ENCODE measurements around the gene DISP3. TPM values are rescaled to one million over a fixed set of nuclear protein-coding genes. Genes with fewer than 3 reads are reported as not detected.

The DISP3 gene
- total RNA-seq, 1 donor from 2014 or later, result 179 TPM

DNA sequence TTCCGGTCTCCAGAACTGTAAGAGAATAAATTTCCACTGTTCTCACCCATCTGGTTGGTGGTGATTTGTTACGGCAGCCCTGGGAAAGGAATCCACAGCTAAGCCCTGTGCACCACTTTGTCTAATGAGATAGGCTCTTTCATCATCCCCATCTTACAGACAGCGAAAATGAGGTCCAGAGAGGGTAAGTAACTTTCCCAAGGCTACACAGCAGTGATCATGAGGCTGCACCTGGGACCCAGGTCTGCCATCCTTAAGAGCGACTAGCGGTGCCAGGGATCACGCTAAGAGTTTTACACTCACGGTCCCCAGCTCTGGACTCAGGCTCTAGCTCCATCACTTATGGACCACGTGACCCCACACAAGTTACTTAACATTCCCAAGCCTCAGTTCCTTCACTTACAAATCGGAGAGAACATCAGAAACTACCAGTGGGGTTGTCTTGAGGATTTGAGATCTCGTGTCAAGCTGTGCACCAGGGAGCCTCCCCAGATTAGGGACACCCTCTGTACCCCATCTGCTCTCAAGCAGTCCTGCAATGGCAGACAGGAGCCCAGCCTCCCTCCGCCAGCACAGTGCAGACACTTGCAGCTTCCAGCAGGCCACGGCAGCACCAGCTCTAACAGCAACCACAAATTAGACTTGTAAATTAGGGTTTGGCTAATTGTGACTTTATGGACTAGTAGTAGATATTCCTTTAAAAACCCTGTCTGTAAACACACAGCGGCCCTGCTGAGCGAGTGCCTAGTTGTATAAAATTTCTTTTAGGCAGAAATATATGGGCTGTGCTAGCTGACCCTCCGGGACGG lies 87.3 kb downstream of the DISP3 start:
- Mint-ChIP-seq H3K9me3 (ENCODE audit: unreplicated experiment) (peaks cover 15% of the 10 kb centered on the region), H3K4me3 (ENCODE audit: unreplicated experiment) (no peak overlapping the region), H3K4me1 (ENCODE audit: low read depth, unreplicated experiment) (peaks cover 20% of the 10 kb centered on the region), H3K27me3 (ENCODE audit: unreplicated experiment) (peaks cover 13% of the 10 kb centered on the region), H3K36me3 (ENCODE audit: unreplicated experiment) (no peaks in the 10 kb centered on the region), H3K27ac (ENCODE audit: unreplicated experiment) (no peak overlapping the region)
- TF ChIP-seq, protein P1, sequence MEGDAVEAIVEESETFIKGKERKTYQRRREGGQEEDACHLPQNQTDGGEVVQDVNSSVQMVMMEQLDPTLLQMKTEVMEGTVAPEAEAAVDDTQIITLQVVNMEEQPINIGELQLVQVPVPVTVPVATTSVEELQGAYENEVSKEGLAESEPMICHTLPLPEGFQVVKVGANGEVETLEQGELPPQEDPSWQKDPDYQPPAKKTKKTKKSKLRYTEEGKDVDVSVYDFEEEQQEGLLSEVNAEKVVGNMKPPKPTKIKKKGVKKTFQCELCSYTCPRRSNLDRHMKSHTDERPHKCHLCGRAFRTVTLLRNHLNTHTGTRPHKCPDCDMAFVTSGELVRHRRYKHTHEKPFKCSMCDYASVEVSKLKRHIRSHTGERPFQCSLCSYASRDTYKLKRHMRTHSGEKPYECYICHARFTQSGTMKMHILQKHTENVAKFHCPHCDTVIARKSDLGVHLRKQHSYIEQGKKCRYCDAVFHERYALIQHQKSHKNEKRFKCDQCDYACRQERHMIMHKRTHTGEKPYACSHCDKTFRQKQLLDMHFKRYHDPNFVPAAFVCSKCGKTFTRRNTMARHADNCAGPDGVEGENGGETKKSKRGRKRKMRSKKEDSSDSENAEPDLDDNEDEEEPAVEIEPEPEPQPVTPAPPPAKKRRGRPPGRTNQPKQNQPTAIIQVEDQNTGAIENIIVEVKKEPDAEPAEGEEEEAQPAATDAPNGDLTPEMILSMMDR (IDR thresholded peaks at IDR 0.05; ENCODE audit: partially characterized antibody, unreplicated experiment), result no peak
- DNase-seq, result no peak

DNA sequence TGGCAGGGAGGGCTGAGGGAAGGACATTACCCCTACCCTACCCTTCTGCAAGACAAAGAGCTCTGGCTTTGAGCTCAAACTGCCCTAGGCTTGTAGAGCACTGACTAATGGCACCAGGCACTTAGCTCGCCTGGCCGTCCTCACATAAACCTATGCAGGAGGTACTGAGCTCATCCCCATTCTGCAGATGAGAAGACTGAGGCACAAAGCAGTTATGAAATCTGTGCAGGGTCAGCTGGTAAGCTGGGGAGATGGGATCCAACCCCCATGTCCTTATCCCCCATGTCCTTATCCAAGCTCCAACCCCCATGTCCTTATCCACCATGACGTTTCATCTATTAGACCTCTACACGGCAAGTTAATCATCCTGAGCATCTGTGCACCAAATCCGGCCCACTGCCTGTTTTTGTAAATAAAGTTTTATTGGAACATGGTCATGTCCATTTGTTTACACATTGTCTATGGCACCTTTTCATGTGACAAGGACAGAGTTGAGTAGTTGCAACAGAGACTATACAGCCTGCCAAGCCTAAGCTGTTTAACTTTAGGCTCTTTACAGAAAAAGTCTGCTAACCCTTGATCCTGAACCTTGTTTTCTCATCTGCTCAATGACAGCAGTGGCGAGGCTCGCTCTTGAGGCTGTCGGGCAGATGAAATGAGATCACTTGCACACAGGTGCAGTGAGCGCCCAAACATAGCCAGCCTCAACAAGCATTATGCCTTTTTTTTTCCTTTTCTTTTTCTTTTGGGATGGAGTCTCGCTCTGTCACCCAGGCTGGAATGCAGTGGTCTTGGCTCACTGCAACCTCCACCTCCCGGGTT lies 88.5 kb downstream of the DISP3 start:
- H3K27me3 Mint-ChIP-seq (ENCODE audit: unreplicated experiment), result peaks cover 8% of the 10 kb centered on the region
- no peak overlapping the region for H3K27ac Mint-ChIP-seq (ENCODE audit: unreplicated experiment)
- H3K9me3 Mint-ChIP-seq (ENCODE audit: unreplicated experiment), result peaks cover 13% of the 10 kb centered on the region
- TF ChIP-seq, protein P1 (IDR thresholded peaks at IDR 0.05; ENCODE audit: partially characterized antibody, unreplicated experiment), result no peak
- H3K4me1 Mint-ChIP-seq (ENCODE audit: low read depth, unreplicated experiment), result peaks cover 25% of the 10 kb centered on the region
- no peak overlapping the region for H3K4me3 Mint-ChIP-seq (ENCODE audit: unreplicated experiment)
- H3K36me3 Mint-ChIP-seq (ENCODE audit: unreplicated experiment), result no peaks in the 10 kb centered on the region
- DNase-seq, result no peak

DNA sequence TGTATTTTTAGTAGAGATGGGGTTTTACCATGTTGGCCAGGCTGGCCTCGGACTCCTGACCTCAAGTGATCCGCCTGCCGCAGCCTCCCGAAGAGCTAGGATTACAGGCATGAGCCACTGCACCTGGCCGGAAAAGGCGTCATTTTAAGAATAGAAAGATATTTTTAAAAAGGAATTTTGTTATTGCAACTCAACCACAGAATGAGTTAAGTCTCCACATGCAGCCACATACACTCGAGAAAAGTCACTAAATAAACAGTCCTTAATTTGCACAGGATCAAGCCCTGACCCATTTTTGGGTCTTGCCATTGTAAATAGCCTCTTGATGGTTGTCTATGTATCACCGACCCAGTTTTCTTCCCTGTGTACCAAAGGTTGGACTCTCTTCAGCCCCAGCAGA lies 89.7 kb downstream of the DISP3 start:
- Mint-ChIP-seq H3K27ac (ENCODE audit: unreplicated experiment) (no peak overlapping the region), H3K4me3 (ENCODE audit: unreplicated experiment) (no peak overlapping the region), H3K27me3 (ENCODE audit: unreplicated experiment) (peaks cover 3% of the 10 kb centered on the region), H3K36me3 (ENCODE audit: unreplicated experiment) (no peaks in the 10 kb centered on the region), H3K9me3 (ENCODE audit: unreplicated experiment) (peaks cover 9% of the 10 kb centered on the region), H3K4me1 (ENCODE audit: low read depth, unreplicated experiment) (peaks cover 19% of the 10 kb centered on the region)
- no peak for DNase-seq
- TF ChIP-seq, protein P1 (IDR thresholded peaks at IDR 0.05; ENCODE audit: partially characterized antibody, unreplicated experiment), result no peak

DNA sequence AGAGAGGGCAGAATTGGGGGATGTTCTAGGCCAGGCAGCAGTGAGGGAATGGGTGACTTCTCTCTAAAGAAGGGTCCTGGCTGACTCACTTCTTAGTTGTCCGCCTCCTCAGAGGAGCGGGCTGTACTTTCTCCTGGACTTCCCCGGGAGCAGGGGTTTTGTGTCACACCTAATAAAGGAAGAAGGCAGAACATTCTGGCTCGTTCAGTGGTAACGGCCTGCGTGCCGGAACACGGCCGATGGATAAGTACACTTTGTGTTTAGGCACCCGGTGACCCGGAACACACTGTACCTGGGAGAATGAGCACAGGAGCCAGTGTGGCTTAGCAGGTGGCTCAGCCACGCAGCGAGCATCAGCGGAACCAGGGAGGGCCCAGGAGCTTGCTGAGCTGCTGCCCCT lies 90.6 kb downstream of the DISP3 start:
- Mint-ChIP-seq H3K27ac (ENCODE audit: unreplicated experiment) (no peak overlapping the region), H3K27me3 (ENCODE audit: unreplicated experiment) (no peaks in the 10 kb centered on the region), H3K9me3 (ENCODE audit: unreplicated experiment) (peaks cover 5% of the 10 kb centered on the region), H3K4me1 (ENCODE audit: low read depth, unreplicated experiment) (peaks cover 12% of the 10 kb centered on the region), H3K36me3 (ENCODE audit: unreplicated experiment) (no peaks in the 10 kb centered on the region), H3K4me3 (ENCODE audit: unreplicated experiment) (no peak overlapping the region)
- TF ChIP-seq, protein P1 (IDR thresholded peaks at IDR 0.05; ENCODE audit: partially characterized antibody, unreplicated experiment), result no peak
- DNase-seq, result no peak

DNA sequence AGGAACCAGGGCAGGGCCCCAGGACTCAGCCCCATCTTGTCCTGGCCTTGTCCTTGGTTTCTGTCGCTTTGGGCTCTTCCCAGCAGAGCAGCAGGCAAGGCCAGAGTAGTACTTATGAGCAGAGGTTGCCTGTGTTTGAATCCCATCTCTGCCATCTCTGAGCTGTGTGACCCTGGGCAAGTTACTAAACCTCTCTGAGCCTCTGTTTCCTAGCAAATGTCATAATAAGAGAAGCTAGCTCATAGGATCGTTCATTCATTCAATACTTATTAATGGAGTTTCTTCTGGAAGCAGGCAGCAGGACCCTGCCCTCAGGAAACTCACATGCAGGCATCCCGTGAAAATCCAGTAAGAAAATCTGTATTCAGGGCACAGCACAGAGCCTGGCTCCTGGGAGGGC lies 91.0 kb downstream of the DISP3 start:
- no peak overlapping the region for H3K27ac Mint-ChIP-seq (ENCODE audit: unreplicated experiment)
- no peaks in the 10 kb centered on the region for H3K27me3 Mint-ChIP-seq (ENCODE audit: unreplicated experiment)
- peaks cover 5% of the 10 kb centered on the region for H3K9me3 Mint-ChIP-seq (ENCODE audit: unreplicated experiment)
- TF ChIP-seq, protein P1 (IDR thresholded peaks at IDR 0.05; ENCODE audit: partially characterized antibody, unreplicated experiment), result no peak
- no peak for DNase-seq
- no peak overlapping the region for H3K4me3 Mint-ChIP-seq (ENCODE audit: unreplicated experiment)
- H3K36me3 Mint-ChIP-seq (ENCODE audit: unreplicated experiment), result no peaks in the 10 kb centered on the region
- H3K4me1 Mint-ChIP-seq (ENCODE audit: low read depth, unreplicated experiment), result peaks cover 12% of the 10 kb centered on the region
